Neutrophil (primary cell): ENCODE results near the gene KIF21A.

Source experiments
- H3K27ac ChIP-seq: fragments of 200-600 bp; sonication (generic); 2 replicates; pipeline ENCODE4 v1.5.1; 2016; ENCODE audit warnings: mild to moderate bottlenecking, moderate library complexity
- H3K27me3 ChIP-seq: fragments of 200-600 bp; sonication (generic); 2 replicates; pipeline ENCODE4 v1.6.0; 2016; ENCODE audit warnings: mild to moderate bottlenecking
- H3K36me3 ChIP-seq: fragments of 200-600 bp; sonication (generic); 2 replicates; pipeline ENCODE4 v1.5.1; 2017
- H3K4me1 ChIP-seq, 2 experiments: fragments of 200-600 bp in 1 of 2; sonication (generic) in 1 of 2; 1 replicate in 1 of 2; 2 replicates in 1 of 2; pipeline versions ENCODE4 v1.5.1 to v1.6.1; 2013 to 2016; ENCODE audit warnings: low read depth in 1 of 2, low read length in 1 of 2, mild to moderate bottlenecking in 1 of 2, moderate library complexity in 1 of 2; ENCODE audit not compliant: control insufficient read depth in 1 of 2, insufficient read depth in 1 of 2
- H3K4me3 ChIP-seq, 2 experiments: fragments of 200-600 bp in 1 of 2; sonication (generic) in 1 of 2; 1 replicate in 1 of 2; 2 replicates in 1 of 2; pipeline ENCODE4 v1.5.1; 2013 to 2016; ENCODE audit warnings: low read depth in 1 of 2, low read length in 1 of 2, mild to moderate bottlenecking in 1 of 2, moderate library complexity in 1 of 2
- H3K9me3 ChIP-seq: fragments of 200-600 bp; sonication (generic); 2 replicates; pipeline ENCODE4 v1.5.1; 2016
- CTCF ChIP-seq: fragments of 200-600 bp; sonication (generic); IDR thresholded peaks from 2 replicates; pipeline ENCODE4 v1.5.1; 2016; ENCODE audit warnings: antibody characterized with exemption

Gene KIF21A

DNA sequence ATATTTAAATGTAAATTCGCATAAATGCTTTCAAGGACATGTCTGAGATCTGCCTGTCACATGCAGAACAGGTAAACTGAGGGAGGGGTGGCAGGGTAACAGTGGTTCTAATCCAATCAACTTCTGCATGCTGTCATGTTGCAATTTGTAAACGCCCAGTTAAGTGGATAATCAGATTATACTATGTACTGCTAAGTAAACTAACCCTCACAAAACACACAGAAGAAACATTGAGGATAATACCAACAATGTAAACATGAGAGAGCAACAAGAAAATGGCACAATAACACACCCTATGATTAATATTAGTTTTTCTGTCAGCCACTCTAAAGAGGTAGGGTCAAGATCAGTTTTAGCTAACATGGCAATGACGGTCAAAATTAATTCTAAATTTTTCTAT lies 123.7 kb downstream of the KIF21A start:
- TF ChIP-seq CTCF: no peak
- H3K4me3 ChIP-seq: no peak overlapping the region
- H3K36me3 ChIP-seq: no peaks in the 10 kb centered on the region
- no peaks in the 10 kb centered on the region for H3K9me3 ChIP-seq
- no peak overlapping the region for H3K27ac ChIP-seq
- H3K27me3 ChIP-seq: no peaks in the 10 kb centered on the region
- no peaks in the 10 kb centered on the region for H3K4me1 ChIP-seq

DNA sequence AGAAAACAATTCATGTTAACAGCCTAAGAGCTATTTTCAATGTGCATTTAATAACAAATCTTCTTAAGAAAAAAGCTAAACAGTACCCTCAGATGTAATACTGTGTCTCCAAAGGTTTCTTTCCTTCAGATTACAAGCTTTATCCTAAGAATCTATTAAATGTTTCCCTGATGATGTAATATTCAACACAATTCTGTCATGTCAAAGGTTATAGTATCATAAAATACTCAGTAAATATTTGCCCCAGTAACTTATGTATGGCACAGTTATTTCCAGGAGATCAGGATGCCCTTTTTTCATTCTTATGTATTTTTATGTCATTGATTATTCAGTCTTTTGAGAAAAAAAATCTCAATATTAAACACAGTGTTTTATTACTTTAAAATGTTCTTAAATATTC lies 128.4 kb downstream of the KIF21A start:
- no peak overlapping the region for H3K4me3 ChIP-seq

GRCh38 chr12:39309516-39309915 lies 133.4 kb downstream of the KIF21A start:
- Histone ChIP-seq H3K27me3 (no peaks in the 10 kb centered on the region), H3K9me3 (no peaks in the 10 kb centered on the region), H3K36me3 (no peaks in the 10 kb centered on the region), H3K27ac (no peak overlapping the region), H3K4me3 (no peak overlapping the region), H3K4me1 (no peaks in the 10 kb centered on the region)
- no peak for TF ChIP-seq CTCF

More for the DNA sequence above, 128.4 kb downstream of the KIF21A start:
- no peaks in the 10 kb centered on the region for H3K36me3 ChIP-seq
- no peaks in the 10 kb centered on the region for H3K4me1 ChIP-seq
- no peak for TF ChIP-seq CTCF
- no peaks in the 10 kb centered on the region for H3K9me3 ChIP-seq
- no peak overlapping the region for H3K27ac ChIP-seq
- H3K27me3 ChIP-seq: no peaks in the 10 kb centered on the region

DNA sequence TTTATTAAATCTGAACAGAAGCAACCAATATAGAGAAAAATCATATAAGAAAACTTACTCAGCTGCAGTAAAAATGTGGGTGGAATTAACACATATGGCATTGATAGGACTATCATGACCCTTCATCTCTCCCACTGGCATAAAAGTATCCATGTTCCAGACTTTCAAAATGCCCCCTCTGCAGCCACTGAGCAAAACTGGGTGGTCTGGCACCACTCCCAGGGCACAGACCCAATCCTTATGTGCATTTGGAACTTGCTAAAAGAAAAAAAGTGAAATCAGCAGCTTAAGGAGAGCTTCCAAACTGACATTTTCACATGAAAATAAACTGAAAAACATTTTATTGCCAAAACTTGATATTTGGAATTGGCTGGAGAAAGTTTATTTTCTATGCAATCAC lies 141.5 kb downstream of the KIF21A start:
- Histone ChIP-seq H3K27me3 (no peaks in the 10 kb centered on the region), H3K4me3 (no peak overlapping the region), H3K27ac (no peak overlapping the region), H3K4me1 (no peaks in the 10 kb centered on the region), H3K36me3 (no peaks in the 10 kb centered on the region), H3K9me3 (no peaks in the 10 kb centered on the region)
- no peak for TF ChIP-seq CTCF

DNA sequence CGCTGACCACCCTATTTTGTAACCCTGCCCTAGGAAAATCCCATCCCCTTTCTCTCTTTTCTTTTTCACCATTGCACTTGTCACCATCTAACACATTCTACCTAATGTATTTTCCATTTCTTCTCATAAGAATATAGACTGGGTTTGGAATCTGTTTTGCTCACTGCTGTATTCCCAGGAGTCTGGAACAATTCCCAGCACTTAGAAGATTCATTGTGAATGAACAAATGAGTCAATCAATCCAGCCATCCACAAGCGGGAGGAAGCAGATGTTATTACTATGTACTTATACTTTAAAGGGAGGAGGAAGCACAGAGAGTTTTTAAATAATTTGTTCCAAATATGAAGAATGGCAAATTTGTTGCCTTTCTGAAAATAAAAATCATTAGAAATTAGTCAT lies 142.1 kb downstream of the KIF21A start:
- H3K27me3 ChIP-seq: no peaks in the 10 kb centered on the region
- no peak overlapping the region for H3K4me3 ChIP-seq
- no peak for TF ChIP-seq CTCF
- no peaks in the 10 kb centered on the region for H3K9me3 ChIP-seq
- H3K36me3 ChIP-seq: no peaks in the 10 kb centered on the region
- no peak overlapping the region for H3K27ac ChIP-seq
- no peaks in the 10 kb centered on the region for H3K4me1 ChIP-seq

DNA sequence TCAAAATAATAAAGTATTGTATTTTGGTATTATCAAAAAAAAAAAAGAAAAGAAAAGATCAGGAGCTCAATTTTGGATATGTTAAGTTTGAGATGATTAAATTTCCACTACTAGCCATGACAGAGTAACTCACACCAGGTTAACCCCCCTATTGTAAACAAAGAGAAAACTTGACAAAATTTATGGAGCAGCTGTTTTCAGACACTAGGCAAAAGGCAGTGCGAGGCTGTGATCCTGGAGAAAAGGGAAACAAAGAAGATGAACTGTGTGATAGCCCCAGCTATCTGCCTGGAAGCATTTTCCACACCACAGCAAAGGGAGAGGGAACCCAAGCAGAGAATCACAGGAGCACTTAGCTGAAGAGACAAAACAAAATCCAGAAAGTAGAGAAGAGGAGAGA lies 145.0 kb downstream of the KIF21A start:
- H3K9me3 ChIP-seq: no peaks in the 10 kb centered on the region
- H3K27ac ChIP-seq: no peak overlapping the region
- H3K4me3 ChIP-seq: no peak overlapping the region
- H3K27me3 ChIP-seq: no peaks in the 10 kb centered on the region
- no peak for TF ChIP-seq CTCF
- H3K4me1 ChIP-seq: no peaks in the 10 kb centered on the region
- no peaks in the 10 kb centered on the region for H3K36me3 ChIP-seq
